ENCODE measurements around the gene PARP6.

PARP6 gene

GRCh38 chr15:72197460-72198355 is 74.6 kb downstream of the PARP6 start, which contains the start of gene GRAMD2A:
Gene GRAMD2A, minus strand, starts transcription at chr15:72197787.
- no peak for DNase-seq

GRCh38 chr15:72197041-72197459 is 75.3 kb downstream of the PARP6 start:
- no peak for DNase-seq

GRCh38 chr15:72196409-72197040 is 75.8 kb downstream of the PARP6 start:
- no peak for DNase-seq

GRCh38 chr15:72195101-72195511 is 77.2 kb downstream of the PARP6 start:
- DNase-seq, result no peak

- no peak for DNase-seq
Measured at GRCh38 chr15:72193836-72194396, 78.4 kb downstream of the PARP6 start.

- DNase-seq, result no peak
Measured at GRCh38 chr15:72192416-72192815, 79.9 kb downstream of the PARP6 start.
